Skin epidermis (tissue), 12 donors: ENCODE measurements around the gene TMA7B.
A peak's percentile ranks its signal among the peaks of the same experiment; 100 is the strongest.

Source experiments
- H3K27ac ChIP-seq, 21 experiments: fragments of 200-600 bp; sonication (generic) in 11 of 21; one replicate each; pipeline ENCODE4 v1.5.0; 2020; ENCODE audit warnings: mild to moderate bottlenecking in 3 of 21, inconsistent platforms in 2 of 21, moderate library complexity in 2 of 21
- H3K4me3 ChIP-seq, 7 experiments: fragments of 200-600 bp; sonication (generic) in 2 of 7; one replicate each; pipeline ENCODE4 v1.5.0; 2020; ENCODE audit warnings: inconsistent platforms in 2 of 7, mild to moderate bottlenecking in 2 of 7, moderate library complexity in 1 of 7

TMA7B gene

GRCh38 chr22:40009951-40010671 is 49.9 kb downstream of the TMA7B start:
- peak overlapping the region in 2 of 21 experiments; percentile 7 to 66 for H3K27ac ChIP-seq
- no peak overlapping the region for H3K4me3 ChIP-seq

GRCh38 chr22:40010746-40011145 is 50.5 kb downstream of the TMA7B start:
- H3K27ac ChIP-seq: peak overlapping the region in 1 of 21 experiments; percentile 7
- no peak overlapping the region for H3K4me3 ChIP-seq
